Gastroesophageal sphincter (tissue), 4 donors: ENCODE data around the gene CD300LD. TPM values are rescaled to one million over a fixed set of nuclear protein-coding genes. Genes with fewer than 3 reads are reported as not detected.
A peak's percentile ranks its signal among the peaks of the same experiment; 100 is the strongest.
"Not testable (repeated sequence)": the region's sequence is repeated elsewhere in the genome, so short reads cannot be mapped to it uniquely, and the experiment has no call there.

Experiments
- ATAC-seq: fragments of 150-250 bp; one replicate; pipeline ENCODE4 v1.9.1; 2016; ENCODE audit warnings: mild to moderate bottlenecking, moderate library complexity
- H3K27ac ChIP-seq, 4 donors: fragments of 200-600 bp; sonication (generic) in 3 of 4; 1 replicate in 3 of 4; 2 replicates in 1 of 4; pipeline ENCODE4 v1.5.1; 2016 to 2019
- H3K27me3 ChIP-seq: fragments of 200-600 bp; sonication (generic); one replicate; pipeline ENCODE4 v1.5.1; 2019
- H3K36me3 ChIP-seq, 2 donors: fragments of 200-600 bp; sonication (generic); one replicate each; pipeline ENCODE4 v1.5.1; 2019; ENCODE audit warnings: control low read depth in 1 of 2
- H3K4me1 ChIP-seq, 3 donors: fragments of 200-600 bp; sonication (generic); 1 replicate in 2 of 3; 2 replicates in 1 of 3; pipeline ENCODE4 v1.5.1; 2016 to 2019; ENCODE audit warnings: control low read depth in 2 of 3
- H3K4me3 ChIP-seq, 2 donors: fragments of 200-600 bp; sonication (generic); one replicate each; pipeline ENCODE4 v1.5.1; 2019; ENCODE audit warnings: mild to moderate bottlenecking in 1 of 2, moderate library complexity in 1 of 2
- H3K9me3 ChIP-seq, 3 donors: fragments of 200-600 bp; sonication (generic); one replicate each; pipeline ENCODE4 v1.5.1; 2017 to 2019; ENCODE audit warnings: control low read depth in 2 of 3
- EP300 ChIP-seq: sonication (generic); formaldehyde crosslinking; IDR thresholded peaks from one replicate; pipeline ENCODE4 v1.6.1; 2017; ENCODE audit warnings: antibody characterized with exemption, mild to moderate bottlenecking
- POLR2A ChIP-seq, 2 donors: fragments of 450-650 bp; IDR thresholded peaks; one replicate each; pipeline ENCODE4 v1.6.1; 2017; ENCODE audit warnings: antibody characterized with exemption in 2 of 2, mild to moderate bottlenecking in 2 of 2, moderate library complexity in 1 of 2
- POLR2AphosphoS5 ChIP-seq: sonication (generic); formaldehyde crosslinking; IDR thresholded peaks from one replicate; pipeline ENCODE4 v1.6.1; 2017; ENCODE audit warnings: antibody characterized with exemption
- WGBS, 2 donors: methylation state at CpG; one replicate each; pipeline ENCODE4 v1.1.5; 2018; ENCODE audit warnings: low coverage in 1 of 2; 5-methylcytosine and 5-hydroxymethylcytosine counted together
- total RNA-seq, 4 donors: library from RNA; depleted of rRNA; stranded (reverse); fragments of >200 nt; gene quantifications; one replicate each; pipeline ENCODE4 v1.1.0, GENCODE V29; 2016
- TF ChIP-seq, protein P1 (sequence below), 4 experiments: fragments of 200-600 bp in 2 of 4; fragments of 450-650 bp in 2 of 4; sonication (generic) in 1 of 4; IDR thresholded peaks; one replicate each; pipeline ENCODE4 v1.5.1; 2017 to 2019; ENCODE audit warnings: antibody characterized with exemption in 4 of 4, mild to moderate bottlenecking in 2 of 4, moderate library complexity in 2 of 4

The CD300LD gene
- total RNA-seq, 4 donors from 2014 or later, result not detected

DNA sequence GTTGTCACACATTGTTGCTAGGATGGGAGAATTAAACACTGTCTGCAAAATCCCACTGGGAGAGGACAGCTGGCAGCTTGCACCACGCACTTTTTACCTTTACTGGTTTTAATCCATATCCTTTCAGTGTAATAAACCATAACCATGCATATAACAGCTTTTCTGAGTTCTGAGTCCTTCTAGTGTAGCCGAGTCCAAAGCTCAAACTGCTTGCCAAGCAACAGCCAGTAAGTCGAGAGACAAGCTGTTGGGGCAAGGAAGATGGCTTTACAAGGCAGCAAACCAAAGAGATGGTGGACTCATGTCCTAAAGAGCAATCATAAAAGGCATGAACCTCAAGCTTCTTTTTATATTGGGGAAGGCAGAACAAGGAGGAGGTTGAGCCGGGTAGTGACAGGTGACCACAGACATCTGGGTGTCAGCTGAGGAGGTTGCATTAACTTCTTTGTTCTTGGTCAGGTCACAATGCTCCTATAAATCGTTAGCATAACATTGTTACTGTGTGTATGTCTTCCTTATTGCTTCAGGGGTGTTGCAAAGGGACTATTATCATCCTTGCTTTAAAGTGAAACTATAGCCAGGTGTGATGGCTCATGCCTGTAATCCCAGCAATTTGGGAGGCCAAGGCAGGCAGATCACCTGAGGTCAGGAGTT lies 17.5 kb downstream of the CD300LD start:
- ATAC-seq, result no peak
- peaks cover 36% of the 10 kb centered on the region for H3K27me3 ChIP-seq
- no peak overlapping the region for H3K4me3 ChIP-seq
- H3K27ac ChIP-seq, result no peak overlapping the region
- peaks cover 0 to 8% (median 0%) of the 10 kb centered on the region in 3 donors for H3K9me3 ChIP-seq
- no peaks in the 10 kb centered on the region for H3K4me1 ChIP-seq
- WGBS, 2 donors, result 64 to 78% methylated on average over 5 of the region's 5 CpGs
- TF ChIP-seq POLR2AphosphoS5 (no peak), POLR2A (IDR thresholded peaks at IDR 0.05) (no peak), EP300 (no peak)
- TF ChIP-seq, protein P1, sequence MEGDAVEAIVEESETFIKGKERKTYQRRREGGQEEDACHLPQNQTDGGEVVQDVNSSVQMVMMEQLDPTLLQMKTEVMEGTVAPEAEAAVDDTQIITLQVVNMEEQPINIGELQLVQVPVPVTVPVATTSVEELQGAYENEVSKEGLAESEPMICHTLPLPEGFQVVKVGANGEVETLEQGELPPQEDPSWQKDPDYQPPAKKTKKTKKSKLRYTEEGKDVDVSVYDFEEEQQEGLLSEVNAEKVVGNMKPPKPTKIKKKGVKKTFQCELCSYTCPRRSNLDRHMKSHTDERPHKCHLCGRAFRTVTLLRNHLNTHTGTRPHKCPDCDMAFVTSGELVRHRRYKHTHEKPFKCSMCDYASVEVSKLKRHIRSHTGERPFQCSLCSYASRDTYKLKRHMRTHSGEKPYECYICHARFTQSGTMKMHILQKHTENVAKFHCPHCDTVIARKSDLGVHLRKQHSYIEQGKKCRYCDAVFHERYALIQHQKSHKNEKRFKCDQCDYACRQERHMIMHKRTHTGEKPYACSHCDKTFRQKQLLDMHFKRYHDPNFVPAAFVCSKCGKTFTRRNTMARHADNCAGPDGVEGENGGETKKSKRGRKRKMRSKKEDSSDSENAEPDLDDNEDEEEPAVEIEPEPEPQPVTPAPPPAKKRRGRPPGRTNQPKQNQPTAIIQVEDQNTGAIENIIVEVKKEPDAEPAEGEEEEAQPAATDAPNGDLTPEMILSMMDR (IDR thresholded peaks at IDR 0.05), result no peak
- no peaks in the 10 kb centered on the region for H3K36me3 ChIP-seq

- H3K27me3 ChIP-seq, result peaks cover 32% of the 10 kb centered on the region
- H3K36me3 ChIP-seq, H3K27ac ChIP-seq, H3K9me3 ChIP-seq, H3K4me3 ChIP-seq, H3K4me1 ChIP-seq, ATAC-seq: not testable (repeated sequence)
Observed at GRCh38 chr17:74573635-74574034, 18.4 kb downstream of the CD300LD start.

- peaks cover 0 to 8% (median 0%) of the 10 kb centered on the region in 3 donors for H3K9me3 ChIP-seq
- no peak for ATAC-seq
- H3K27me3 ChIP-seq, result peaks cover 32% of the 10 kb centered on the region
- H3K4me3 ChIP-seq, result no peak overlapping the region
- TF ChIP-seq, protein P1 (IDR thresholded peaks at IDR 0.05), result no peak
- no peak for TF ChIP-seq POLR2A (IDR thresholded peaks at IDR 0.05)
- no peaks in the 10 kb centered on the region for H3K4me1 ChIP-seq
- H3K36me3 ChIP-seq, result no peaks in the 10 kb centered on the region
- 20 to 100% methylated on average over 1 of the region's 3 CpGs for WGBS, 2 donors
- no peak overlapping the region for H3K27ac ChIP-seq
Observed at GRCh38 chr17:74573169-74573568, 18.9 kb downstream of the CD300LD start.

- H3K27me3 ChIP-seq, result peaks cover 32% of the 10 kb centered on the region
- no peaks in the 10 kb centered on the region for H3K4me1 ChIP-seq
- H3K27ac ChIP-seq, result no peak overlapping the region
- H3K4me3 ChIP-seq, result no peak overlapping the region
- ATAC-seq, result no peak
- H3K9me3 ChIP-seq, result peaks cover 0 to 8% (median 0%) of the 10 kb centered on the region in 3 donors
- TF ChIP-seq, protein P1 (IDR thresholded peaks at IDR 0.05), result no peak
- TF ChIP-seq EP300 (no peak), POLR2AphosphoS5 (no peak), POLR2A (IDR thresholded peaks at IDR 0.05) (no peak)
- H3K36me3 ChIP-seq, result no peaks in the 10 kb centered on the region
- WGBS, 2 donors, result 79% methylated on average over 4 of the region's 4 CpGs; no CpG with 5 or more reads in 1 of the 2 donors
Observed at GRCh38 chr17:74571621-74572270, 20.3 kb downstream of the CD300LD start.

- TF ChIP-seq EP300, result no peak
- peak; percentile 86 for TF ChIP-seq POLR2AphosphoS5
- no peak for TF ChIP-seq POLR2A (IDR thresholded peaks at IDR 0.05)
- TF ChIP-seq, protein P1 (IDR thresholded peaks at IDR 0.05), result no peak
- Histone ChIP-seq H3K9me3 (peaks cover 0 to 8% (median 0%) of the 10 kb centered on the region in 3 donors), H3K27me3 (peaks cover 40% of the 10 kb centered on the region), H3K36me3 (no peaks in the 10 kb centered on the region), H3K4me3 (no peak overlapping the region), H3K27ac (no peak overlapping the region), H3K4me1 (no peaks in the 10 kb centered on the region)
- WGBS, 2 donors, result 71 to 77% methylated on average over 9 to 15 of the region's 32 CpGs
- peak; percentile 38 for ATAC-seq
Observed at GRCh38 chr17:74569020-74570003, 22.8 kb downstream of the CD300LD start.
